NCI-H510A (cell line): Measurements from ENCODE around the gene TENM3.

Source experiments
- DNase-seq: peaks from one replicate; lab custom pipeline; 2025; lab: John Stamatoyannopoulos, UW

The TENM3 gene

GRCh38 chr4:182624281-182624680 lies 381.1 kb downstream of the TENM3 start:
- no peak for DNase-seq

DNA sequence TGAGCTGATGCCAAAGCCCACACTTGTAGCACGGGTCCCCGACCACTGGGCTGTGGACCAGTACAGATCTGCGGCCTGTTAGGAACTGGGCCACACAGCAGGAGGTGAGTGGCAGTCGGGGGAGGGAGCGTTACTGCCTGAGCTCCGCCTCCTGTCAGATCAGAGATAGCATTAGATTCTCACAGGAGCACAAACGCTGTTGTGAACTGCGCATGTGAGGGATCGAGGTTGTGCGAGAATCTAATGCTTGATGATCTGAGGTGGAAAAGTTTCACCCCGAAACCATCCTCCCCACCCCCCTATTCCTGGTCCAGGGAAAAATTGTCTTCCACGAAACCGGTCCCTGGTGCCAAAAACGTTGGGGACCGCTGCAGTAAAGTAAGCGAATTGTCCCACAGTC lies 382.0 kb downstream of the TENM3 start:
- DNase-seq, result no peak

GRCh38 chr4:182627996-182628395 lies 384.8 kb downstream of the TENM3 start:
- DNase-seq, result no peak

DNA sequence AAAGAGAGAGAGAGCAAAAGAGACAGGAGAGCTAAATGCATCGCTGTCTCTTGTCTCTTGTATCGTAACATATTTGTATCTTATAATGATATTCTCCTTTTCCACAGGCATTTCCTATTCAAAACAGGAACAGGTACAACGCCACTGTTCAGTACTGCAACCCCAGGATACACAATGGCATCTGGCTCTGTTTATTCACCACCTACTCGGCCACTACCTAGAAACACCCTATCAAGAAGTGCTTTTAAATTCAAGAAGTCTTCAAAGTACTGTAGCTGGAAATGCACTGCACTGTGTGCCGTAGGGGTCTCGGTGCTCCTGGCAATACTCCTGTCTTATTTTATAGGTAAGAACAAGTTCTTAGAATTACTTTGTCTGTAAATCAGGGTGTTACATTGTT lies 385.3 kb downstream of the TENM3 start:
- no peak for DNase-seq

DNA sequence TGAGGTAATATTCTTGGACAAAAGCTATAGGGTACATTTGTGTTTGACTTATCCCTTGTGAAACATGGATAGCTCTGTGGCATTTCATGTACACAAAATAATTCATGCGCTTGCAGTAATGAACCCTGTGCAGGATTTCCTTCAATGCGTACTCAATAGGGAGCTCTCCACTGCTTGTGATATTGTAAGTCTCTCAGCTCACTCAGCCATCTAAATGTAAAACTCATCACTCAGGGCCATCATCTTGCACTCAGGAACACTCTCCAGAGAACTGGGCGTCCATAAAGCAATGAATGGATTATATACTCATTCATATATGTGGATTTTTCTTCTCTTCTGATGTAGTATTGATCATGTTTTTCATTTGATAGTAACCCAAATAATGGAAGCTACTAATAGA lies 385.9 kb downstream of the TENM3 start:
- DNase-seq, result no peak

DNA sequence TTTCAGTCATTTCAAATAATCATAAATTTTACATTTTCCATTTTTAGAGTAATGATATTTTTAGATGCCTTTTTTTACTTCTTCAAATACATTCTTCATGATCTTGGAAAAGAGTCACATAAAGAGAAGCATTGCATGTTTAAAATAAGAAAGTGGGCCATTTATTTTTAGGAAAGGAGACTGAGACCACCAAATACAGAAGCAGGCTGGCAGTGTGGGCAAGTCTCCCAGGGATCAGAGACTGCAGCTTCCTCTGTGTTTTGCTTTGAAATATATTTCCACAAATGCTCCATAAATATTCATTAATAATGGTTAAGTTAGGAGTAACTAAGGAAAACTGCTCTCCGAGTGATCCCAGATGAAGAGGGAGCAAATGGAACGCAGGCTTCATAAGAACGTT lies 397.3 kb downstream of the TENM3 start:
- no peak for DNase-seq

- peak; percentile 76 for DNase-seq
Observed at GRCh38 chr4:182640932-182641331, 397.7 kb downstream of the TENM3 start.

DNA sequence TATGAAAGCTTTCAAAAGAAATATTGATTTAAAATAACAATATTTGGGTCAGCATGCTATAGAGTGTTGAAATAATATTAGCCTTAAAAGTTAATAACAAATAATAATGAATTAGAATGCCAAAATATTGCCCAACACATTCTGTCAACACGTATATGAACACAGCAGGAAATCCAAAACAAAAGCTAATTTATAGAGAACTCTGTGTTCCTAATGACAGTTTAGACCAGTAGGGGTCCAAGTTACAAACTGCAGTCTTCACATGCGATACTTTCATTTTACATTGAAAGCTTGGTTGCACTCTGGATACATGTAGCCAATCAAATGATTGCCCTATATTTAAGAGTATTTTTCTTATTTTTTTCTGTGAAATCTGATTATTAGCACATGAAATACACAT lies 399.6 kb downstream of the TENM3 start:
- DNase-seq, result no peak

DNA sequence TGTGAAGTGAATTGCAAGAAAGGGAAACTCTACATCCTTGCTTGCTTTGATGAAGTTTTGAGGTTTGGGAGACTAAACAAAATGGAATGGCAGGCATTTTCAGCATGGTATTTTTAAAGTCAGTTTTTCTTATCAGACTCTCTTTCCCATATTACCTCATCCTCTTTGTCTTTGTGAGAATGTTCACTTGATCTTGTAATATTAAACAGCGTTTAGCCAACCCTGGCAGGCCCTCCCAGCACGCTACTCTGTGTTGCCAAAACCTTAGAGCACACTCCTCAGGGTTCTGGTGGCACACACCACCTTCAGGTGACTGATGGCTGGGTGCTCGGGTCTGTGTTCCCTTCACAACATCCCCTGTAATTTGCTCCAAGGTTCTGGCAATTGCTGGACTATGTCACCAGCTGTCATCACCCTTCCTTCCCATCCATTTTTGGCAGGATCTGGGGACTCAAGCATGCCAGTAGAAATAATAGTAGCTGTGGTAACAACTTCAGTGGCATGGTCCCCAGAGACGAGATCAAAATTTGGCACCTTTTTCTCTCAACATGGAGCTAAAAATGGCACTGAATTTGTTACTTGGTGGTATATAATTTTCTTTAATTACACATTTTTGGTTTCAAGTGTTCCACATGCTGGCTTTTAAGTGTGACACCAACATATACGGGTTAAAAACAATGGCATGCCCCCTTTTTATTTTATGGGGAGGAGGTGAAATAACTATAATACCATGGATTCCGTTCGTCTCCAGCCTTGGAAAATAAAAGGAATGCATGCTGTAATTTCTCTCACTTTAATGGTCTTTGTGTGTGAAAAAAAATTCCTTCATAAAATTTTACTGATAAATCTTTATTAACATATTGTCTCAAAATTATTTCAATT lies 400.8 kb downstream of the TENM3 start:
- no peak for DNase-seq

GRCh38 chr4:182644683-182645050 lies 401.5 kb downstream of the TENM3 start:
- no peak for DNase-seq

DNA sequence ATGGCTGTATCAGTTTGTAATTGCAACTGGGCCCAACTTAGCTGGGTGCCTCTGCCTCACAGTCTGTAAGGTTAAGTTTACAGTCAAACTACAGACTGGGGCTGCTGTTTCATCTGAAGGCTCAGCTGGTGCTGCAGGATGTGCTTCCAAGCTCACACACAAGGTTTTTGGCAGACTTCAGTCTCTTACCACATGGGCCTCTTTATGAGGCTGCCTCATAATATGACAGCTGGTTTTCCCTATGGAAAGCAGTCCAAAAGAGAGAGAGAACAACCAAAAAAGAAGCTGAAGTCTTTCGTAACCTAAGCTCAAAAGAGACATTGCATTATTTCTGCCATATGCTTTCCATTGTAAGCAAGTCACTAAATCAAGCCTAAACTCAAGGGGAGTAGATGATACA lies 402.3 kb downstream of the TENM3 start:
- DNase-seq, result no peak

DNA sequence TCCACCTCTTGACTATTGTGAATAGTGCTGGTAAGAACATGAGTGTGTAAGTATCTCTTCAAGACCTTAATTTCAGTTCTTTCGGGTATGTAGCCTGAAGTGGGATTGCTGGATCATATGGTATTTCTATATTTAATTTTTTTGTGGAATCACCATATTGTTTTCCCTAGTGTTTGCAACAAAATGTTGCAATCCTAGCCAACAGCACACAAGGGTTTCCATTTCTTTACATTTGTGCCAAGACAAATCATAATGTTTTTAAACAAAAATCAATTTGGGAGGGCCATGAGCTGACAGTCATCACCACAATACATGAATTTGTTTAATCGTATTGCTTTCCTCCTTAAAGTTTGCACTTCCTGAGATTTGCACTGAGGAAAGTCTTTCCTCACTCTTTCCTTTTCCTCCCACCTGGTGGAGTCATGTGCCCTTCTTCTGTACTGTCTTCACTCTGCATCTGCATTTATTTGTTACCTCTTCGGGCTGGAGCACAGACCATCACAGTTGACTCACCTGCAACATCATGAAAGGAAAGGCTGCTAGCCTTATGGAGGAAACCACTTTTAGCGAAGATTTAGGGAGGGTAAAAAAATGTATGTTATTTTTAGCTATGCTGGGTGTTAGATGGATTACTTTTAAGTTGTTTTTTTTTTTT lies 404.6 kb downstream of the TENM3 start:
- DNase-seq, result no peak

DNA sequence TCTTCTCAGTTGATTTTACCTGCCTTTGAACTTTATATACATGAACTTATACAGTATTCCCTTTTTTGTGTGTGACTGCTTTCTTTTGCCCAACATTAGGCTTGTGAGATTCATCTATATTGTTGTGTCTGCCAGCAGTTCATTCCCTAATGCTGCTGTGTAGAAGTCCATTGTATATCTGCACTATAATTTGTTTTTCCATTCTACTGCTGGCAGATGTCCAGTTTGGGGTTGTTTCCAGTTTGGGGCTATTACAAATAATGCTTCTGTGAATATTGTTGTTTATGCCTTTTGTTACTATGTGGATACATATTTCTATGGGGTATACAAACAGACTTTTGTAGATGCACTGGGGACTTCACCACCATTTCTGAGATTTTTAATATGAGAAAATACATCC lies 405.6 kb downstream of the TENM3 start:
- DNase-seq, result no peak

GRCh38 chr4:182649698-182650477 lies 406.7 kb downstream of the TENM3 start:
- no peak for DNase-seq

- no peak for DNase-seq
Observed at GRCh38 chr4:182653596-182653995, 410.4 kb downstream of the TENM3 start.

- DNase-seq, result no peak
Observed at GRCh38 chr4:182655340-182655739, 412.1 kb downstream of the TENM3 start.

DNA sequence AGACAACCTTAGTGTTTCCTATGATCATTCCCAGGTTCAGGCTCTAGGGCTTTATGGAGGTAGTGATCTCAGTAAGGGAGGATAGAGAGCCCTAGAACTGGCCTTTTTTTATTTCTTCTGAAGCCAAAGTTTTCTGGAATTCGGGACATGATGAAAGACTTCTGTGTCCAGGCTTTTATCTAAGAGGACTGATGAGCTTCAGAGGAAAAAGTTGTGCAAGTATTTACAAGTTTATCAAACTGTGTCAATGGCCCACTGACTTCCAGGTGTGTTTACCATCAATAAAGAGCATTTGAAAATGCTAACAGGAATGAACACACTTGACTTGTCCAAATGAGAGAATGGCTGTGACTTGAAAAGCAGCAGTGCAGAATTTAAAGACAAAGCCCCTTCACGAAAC lies 419.3 kb downstream of the TENM3 start:
- DNase-seq, result no peak

GRCh38 chr4:182671231-182671630 lies 428.0 kb downstream of the TENM3 start:
- no peak for DNase-seq

GRCh38 chr4:182671749-182672148 lies 428.5 kb downstream of the TENM3 start:
- no peak for DNase-seq

GRCh38 chr4:182678590-182678989 lies 435.4 kb downstream of the TENM3 start:
- no peak for DNase-seq

- no peak for DNase-seq
Observed at GRCh38 chr4:182679533-182679932, 436.3 kb downstream of the TENM3 start.

GRCh38 chr4:182680234-182680653 lies 437.0 kb downstream of the TENM3 start:
- DNase-seq, result no peak

- no peak for DNase-seq
Observed at GRCh38 chr4:182683661-182684060, 440.5 kb downstream of the TENM3 start.
